ENCODE results near the gene PALLD. TPM values are rescaled to one million over a fixed set of nuclear protein-coding genes. Genes with fewer than 3 reads are reported as not detected.
A peak's percentile ranks its signal among the peaks of the same experiment; 100 is the strongest.

Gene PALLD
- total and polyA plus RNA-seq, 3 donors from 2014 or later = 138 to 156 (median 146) TPM

DNA sequence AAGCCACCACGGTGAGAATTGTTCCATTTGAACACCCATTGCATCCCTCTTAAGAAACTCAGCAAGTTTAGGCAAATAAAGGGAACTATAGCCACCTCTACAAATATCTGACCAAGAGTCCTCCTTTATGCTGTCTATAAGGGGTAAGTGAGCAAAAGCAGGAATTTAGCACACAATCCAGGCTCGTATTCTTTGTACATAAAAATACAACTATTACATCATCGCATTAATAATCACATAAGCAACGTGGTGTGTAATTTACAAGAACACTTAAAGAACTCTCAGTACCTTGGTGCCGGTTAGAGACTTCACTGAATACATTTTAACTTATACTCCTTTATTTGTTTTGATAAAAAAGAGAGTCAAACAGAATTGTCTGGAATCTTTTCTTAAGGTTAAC is 38.8 kb downstream of the PALLD start:
- WGBS, 2 donors = 41 to 46% methylated on average over 5 of the region's 5 CpGs
- no peaks in the 10 kb centered on the region for H3K27me3 ChIP-seq
- H3K4me3 ChIP-seq = no peak overlapping the region
- no peaks in the 10 kb centered on the region for H3K36me3 ChIP-seq (ENCODE audit: low read depth, missing control alignments)
- no peaks in the 10 kb centered on the region for H3K4me1 ChIP-seq
- TF ChIP-seq, protein P1, sequence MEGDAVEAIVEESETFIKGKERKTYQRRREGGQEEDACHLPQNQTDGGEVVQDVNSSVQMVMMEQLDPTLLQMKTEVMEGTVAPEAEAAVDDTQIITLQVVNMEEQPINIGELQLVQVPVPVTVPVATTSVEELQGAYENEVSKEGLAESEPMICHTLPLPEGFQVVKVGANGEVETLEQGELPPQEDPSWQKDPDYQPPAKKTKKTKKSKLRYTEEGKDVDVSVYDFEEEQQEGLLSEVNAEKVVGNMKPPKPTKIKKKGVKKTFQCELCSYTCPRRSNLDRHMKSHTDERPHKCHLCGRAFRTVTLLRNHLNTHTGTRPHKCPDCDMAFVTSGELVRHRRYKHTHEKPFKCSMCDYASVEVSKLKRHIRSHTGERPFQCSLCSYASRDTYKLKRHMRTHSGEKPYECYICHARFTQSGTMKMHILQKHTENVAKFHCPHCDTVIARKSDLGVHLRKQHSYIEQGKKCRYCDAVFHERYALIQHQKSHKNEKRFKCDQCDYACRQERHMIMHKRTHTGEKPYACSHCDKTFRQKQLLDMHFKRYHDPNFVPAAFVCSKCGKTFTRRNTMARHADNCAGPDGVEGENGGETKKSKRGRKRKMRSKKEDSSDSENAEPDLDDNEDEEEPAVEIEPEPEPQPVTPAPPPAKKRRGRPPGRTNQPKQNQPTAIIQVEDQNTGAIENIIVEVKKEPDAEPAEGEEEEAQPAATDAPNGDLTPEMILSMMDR (IDR thresholded peaks at IDR 0.05) = no peak
- no peak for TF ChIP-seq POLR2A (IDR thresholded peaks at IDR 0.05)
- H3K27ac ChIP-seq = no peak overlapping the region
- no peak for DNase-seq
- no peaks in the 10 kb centered on the region for H3K9me3 ChIP-seq
- intact Hi-C loops (cut with DNase I; ENCODE audit: low total_unique reads) = no loop called here

DNA sequence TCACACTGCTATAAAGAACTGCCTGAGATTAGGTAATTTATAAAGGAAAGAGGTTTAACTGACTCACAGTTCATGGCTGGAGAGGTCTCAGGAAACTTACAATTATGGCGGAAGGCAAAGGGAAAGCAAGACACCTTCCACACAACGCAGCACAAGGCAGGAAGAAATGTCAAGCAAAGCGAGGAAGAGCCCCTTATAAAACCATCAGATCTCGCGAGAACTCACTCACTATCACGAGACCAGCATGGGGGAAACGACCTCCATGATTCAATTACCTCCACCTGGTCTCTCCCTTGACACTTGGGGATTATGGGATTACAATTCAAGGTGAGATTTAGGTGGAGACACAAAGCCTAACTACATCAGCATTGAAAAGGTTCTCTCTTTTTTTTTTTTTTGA is 39.6 kb downstream of the PALLD start:
- 54 to 57% methylated on average over 7 of the region's 7 CpGs for WGBS, 2 donors
- Histone ChIP-seq H3K27ac (no peak overlapping the region), H3K27me3 (no peaks in the 10 kb centered on the region), H3K9me3 (no peaks in the 10 kb centered on the region), H3K4me1 (no peaks in the 10 kb centered on the region), H3K36me3 (ENCODE audit: low read depth, missing control alignments) (no peaks in the 10 kb centered on the region), H3K4me3 (peak overlapping the region; percentile 24 to 48)
- DNase-seq = peak; percentile 29
- TF ChIP-seq POLR2A (IDR thresholded peaks at IDR 0.05) = no peak
- TF ChIP-seq, protein P1 (IDR thresholded peaks at IDR 0.05) = no peak
- intact Hi-C loops (cut with DNase I; ENCODE audit: low total_unique reads) = no loop called here

DNA sequence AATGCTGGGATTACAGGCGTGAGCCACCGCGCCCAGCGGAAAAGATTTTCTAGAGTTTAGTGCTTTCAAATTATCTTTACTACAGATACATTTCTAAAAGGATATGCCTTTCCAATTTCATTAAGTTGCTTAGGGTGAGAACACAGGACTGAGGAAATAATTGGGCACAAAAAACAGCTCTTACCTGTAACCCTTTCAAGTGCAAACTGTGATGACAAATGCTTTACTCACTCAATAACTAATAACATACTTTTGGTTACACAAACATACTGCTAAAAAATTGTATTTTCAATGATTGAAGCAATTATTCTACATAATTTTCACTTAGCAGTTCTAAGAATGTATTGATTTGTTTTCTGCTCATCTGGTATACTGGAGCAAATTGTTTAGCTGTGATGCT is 40.2 kb downstream of the PALLD start:
- Histone ChIP-seq H3K27me3 (no peaks in the 10 kb centered on the region), H3K9me3 (no peaks in the 10 kb centered on the region), H3K4me1 (no peaks in the 10 kb centered on the region), H3K36me3 (ENCODE audit: low read depth, missing control alignments) (no peaks in the 10 kb centered on the region), H3K27ac (no peak overlapping the region), H3K4me3 (peak overlapping the region; percentile 24 to 48)
- no peak for DNase-seq
- intact Hi-C loops (cut with DNase I; ENCODE audit: low total_unique reads) = no loop called here
- WGBS, 2 donors = 69 to 83% methylated on average over 4 of the region's 4 CpGs
- no peak for TF ChIP-seq POLR2A (IDR thresholded peaks at IDR 0.05)
- TF ChIP-seq, protein P1 (IDR thresholded peaks at IDR 0.05) = no peak

DNA sequence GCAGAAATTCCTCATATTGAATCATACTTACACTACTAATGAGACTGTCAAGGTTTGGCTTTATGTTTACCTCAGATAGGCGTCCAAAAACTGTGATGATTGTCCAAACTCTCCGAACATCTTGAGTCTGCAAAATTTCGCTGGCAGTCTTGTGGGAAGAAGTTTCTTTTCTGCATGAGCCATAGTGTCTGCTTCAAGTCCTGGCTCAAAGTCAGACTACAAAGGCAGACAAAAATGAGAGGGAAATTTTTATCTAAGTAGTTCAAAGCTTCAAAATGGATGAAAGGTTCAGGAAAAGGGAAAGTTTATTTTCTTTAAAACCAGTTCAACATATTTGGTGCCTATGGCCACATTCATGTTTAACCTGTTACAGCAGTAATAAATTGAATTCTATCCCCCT is 40.7 kb downstream of the PALLD start:
- Histone ChIP-seq H3K4me1 (no peaks in the 10 kb centered on the region), H3K4me3 (no peak overlapping the region), H3K36me3 (ENCODE audit: low read depth, missing control alignments) (no peaks in the 10 kb centered on the region), H3K9me3 (no peaks in the 10 kb centered on the region), H3K27ac (no peak overlapping the region), H3K27me3 (no peaks in the 10 kb centered on the region)
- TF ChIP-seq, protein P1 (IDR thresholded peaks at IDR 0.05) = no peak
- TF ChIP-seq POLR2A (IDR thresholded peaks at IDR 0.05) = no peak
- intact Hi-C loops (cut with DNase I; ENCODE audit: low total_unique reads) = no loop called here
- 36 to 62% methylated on average over 3 of the region's 3 CpGs for WGBS, 2 donors
- DNase-seq = no peak

DNA sequence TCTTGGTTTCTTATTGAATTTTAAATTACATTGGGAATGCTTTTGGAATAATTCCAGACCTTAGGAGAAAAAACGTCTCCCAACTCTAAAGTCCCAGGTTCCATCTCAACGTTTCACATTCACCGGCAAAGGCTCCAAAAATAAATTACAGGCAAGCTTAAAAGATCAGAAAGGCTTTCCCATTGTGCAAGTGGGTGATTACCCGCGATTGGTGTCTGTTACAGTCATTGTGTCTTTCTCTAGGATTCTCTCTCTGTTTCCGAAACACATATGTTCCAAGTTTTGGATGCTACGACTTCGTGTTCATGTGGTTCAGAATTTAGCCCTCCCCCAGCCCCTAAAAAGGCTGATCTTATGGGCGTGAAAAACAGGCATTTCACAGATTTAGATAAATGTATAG is 41.8 kb downstream of the PALLD start:
- no peaks in the 10 kb centered on the region for H3K36me3 ChIP-seq (ENCODE audit: low read depth, missing control alignments)
- H3K4me3 ChIP-seq = no peak overlapping the region
- intact Hi-C loops (cut with DNase I; ENCODE audit: low total_unique reads) = no loop called here
- no peak for DNase-seq
- no peaks in the 10 kb centered on the region for H3K9me3 ChIP-seq
- TF ChIP-seq POLR2A (IDR thresholded peaks at IDR 0.05) = no peak
- TF ChIP-seq, protein P1 (IDR thresholded peaks at IDR 0.05) = no peak
- 83 to 85% methylated on average over 9 of the region's 9 CpGs for WGBS, 2 donors
- H3K27ac ChIP-seq = no peak overlapping the region
- no peaks in the 10 kb centered on the region for H3K27me3 ChIP-seq
- H3K4me1 ChIP-seq = no peaks in the 10 kb centered on the region

All from testis (tissue), 3 donors.